Thyroid gland (tissue), 4 donors: ENCODE data around the gene CNTNAP5.

ENCODE experiments used
- CTCF ChIP-seq, 6 experiments: fragments of 200-600 bp in 3 of 6; fragments of 450-650 bp in 3 of 6; sonication (generic) in 3 of 6; IDR thresholded peaks; one replicate each; pipeline ENCODE4 v1.5.1; 2016 to 2019; ENCODE audit warnings: antibody characterized with exemption in 6 of 6, mild to moderate bottlenecking in 2 of 6, inconsistent platforms in 1 of 6, moderate library complexity in 1 of 6
- POLR2A ChIP-seq, 2 donors: fragments of 450-650 bp; IDR thresholded peaks; one replicate each; pipeline ENCODE4 v1.6.1; 2017; ENCODE audit warnings: antibody characterized with exemption in 2 of 2, mild to moderate bottlenecking in 2 of 2, moderate library complexity in 1 of 2

- TF ChIP-seq CTCF (IDR thresholded peaks at IDR 0.05) (no peak), POLR2A (IDR thresholded peaks at IDR 0.05) (no peak)
These were observed 700.1 kb downstream of the CNTNAP5 start for GRCh38 chr2:124725187-124725586.
